GM23248 (cell line): ENCODE results near the gene PKD2. TPM values are rescaled to one million over a fixed set of nuclear protein-coding genes. Genes with fewer than 3 reads are reported as not detected.

Experiments
- DNase-seq: peaks from one replicate; pipeline ENCODE4 v3.0.0-alpha.2; 2015
- H2AFZ ChIP-seq: fragments of 200-600 bp; sonication (generic); 2 replicates; pipeline ENCODE4 v1.6.1; 2016; ENCODE audit warnings: antibody characterized with exemption
- H3F3A ChIP-seq: fragments of 200-600 bp; sonication (generic); 2 replicates; pipeline ENCODE4 v1.6.1; 2016; ENCODE audit warnings: mild to moderate bottlenecking, antibody characterized with exemption, mixed run types; ENCODE audit not compliant: insufficient read depth
- H3K27ac ChIP-seq: fragments of 200-600 bp; sonication (generic); 2 replicates; pipeline ENCODE4 v1.5.1; 2016; ENCODE audit warnings: mild to moderate bottlenecking
- H3K27me3 ChIP-seq: fragments of 200-600 bp; sonication (generic); replicated peaks from 2 replicates; pipeline ENCODE4 v1.6.1; 2016; ENCODE audit warnings: mild to moderate bottlenecking; ENCODE audit not compliant: insufficient read depth
- H3K36me3 ChIP-seq: fragments of 200-600 bp; sonication (generic); 2 replicates; pipeline ENCODE4 v1.6.1; 2016; ENCODE audit warnings: low read depth, mild to moderate bottlenecking
- H3K4me1 ChIP-seq: fragments of 200-600 bp; sonication (generic); 2 replicates; pipeline ENCODE4 v1.6.1; 2016; ENCODE audit warnings: mild to moderate bottlenecking; ENCODE audit not compliant: insufficient read depth
- H3K4me2 ChIP-seq: fragments of 200-600 bp; sonication (generic); one replicate; pipeline ENCODE4 v1.6.1; 2016; ENCODE audit warnings: mild to moderate bottlenecking; ENCODE audit not compliant: unreplicated experiment
- H3K4me3 ChIP-seq: fragments of 200-600 bp; sonication (generic); 2 replicates; pipeline ENCODE4 v1.5.1; 2016; ENCODE audit warnings: mild to moderate bottlenecking
- H3K79me2 ChIP-seq: fragments of 200-600 bp; sonication (generic); 2 replicates; pipeline ENCODE4 v1.6.1; 2016; ENCODE audit warnings: mild to moderate bottlenecking; ENCODE audit not compliant: insufficient read depth
- H3K9ac ChIP-seq: fragments of 200-600 bp; sonication (generic); 2 replicates; pipeline ENCODE4 v1.6.1; 2016; ENCODE audit warnings: mild to moderate bottlenecking
- H3K9me2 ChIP-seq: fragments of 200-600 bp; sonication (generic); 2 replicates; pipeline ENCODE4 v1.6.1; 2016; ENCODE audit warnings: mixed run types, mild to moderate bottlenecking, moderate library complexity; ENCODE audit not compliant: insufficient read depth
- H3K9me3 ChIP-seq: fragments of 200-600 bp; sonication (generic); one replicate; pipeline ENCODE4 v1.6.1; 2017; ENCODE audit warnings: low read depth
- H4K20me1 ChIP-seq: fragments of 200-600 bp; sonication (generic); 2 replicates; pipeline ENCODE4 v1.6.0; 2016; ENCODE audit not compliant: insufficient read depth
- EZH2 ChIP-seq: fragments of 200-600 bp; sonication (generic); IDR thresholded peaks from 2 replicates; pipeline ENCODE4 v1.6.1; 2018; ENCODE audit warnings: antibody characterized with exemption, mild to moderate bottlenecking; ENCODE audit not compliant: insufficient read depth, poor library complexity, severe bottlenecking
- EZH2phosphoT487 ChIP-seq: fragments of 200-600 bp; sonication (generic); IDR thresholded peaks from 2 replicates; pipeline ENCODE4 v1.6.1; 2018; ENCODE audit warnings: antibody characterized with exemption, moderate library complexity, mild to moderate bottlenecking, low read depth; ENCODE audit not compliant: insufficient read depth
- WGBS, 2 experiments: methylation state at CpG; one replicate each; pipeline ENCODE4 v1.1.6; 2015 to 2017; ENCODE audit warnings: low lambda C conversion rate in 2 of 2, low coverage in 1 of 2; ENCODE audit errors: missing lambda C conversion rate in 2 of 2; 5-methylcytosine and 5-hydroxymethylcytosine counted together
- in situ Hi-C: fragments of 300-500 bp; cut with MboI; formaldehyde crosslinking; loops from 2 replicates; pipeline ENCODE4 v1.15.0; 2020
- polyA plus RNA-seq: library from polyadenylated mRNA; unstranded; fragments of >200 nt; fragmentation: Nextera tagmentation; extraction: Ambion mirVana; gene quantifications from 2 replicates; pipeline ENCODE4 v1.2.1, GENCODE V29; 2016
- total RNA-seq: library from RNA; depleted of rRNA; stranded (reverse); fragments of >200 nt; shearing (Covaris generic); gene quantifications from 2 replicates; pipeline ENCODE4 v1.2.3, GENCODE V29; 2014

The PKD2 gene
- total and polyA plus RNA-seq, 2 experiments from 2014 or later = 35.0 to 125 TPM

- no peak for DNase-seq
- 87 to 94% methylated on average over 3 of the region's 3 CpGs for WGBS, 2 experiments
- Histone ChIP-seq H3K9me3 (no peaks in the 10 kb centered on the region), H3K4me3 (no peak overlapping the region), H4K20me1 (no peaks in the 10 kb centered on the region), H3K79me2 (no peaks in the 10 kb centered on the region), H3F3A (no peaks in the 10 kb centered on the region), H3K4me1 (no peaks in the 10 kb centered on the region), H3K4me2 (no peak overlapping the region), H3K9me2 (no peaks in the 10 kb centered on the region), H3K27me3 (no peaks in the 10 kb centered on the region; the same call in 1 of the 2 replicates), H2AFZ (no peak overlapping the region), H3K36me3 (no peaks in the 10 kb centered on the region), H3K27ac (no peak overlapping the region), H3K9ac (no peak overlapping the region)
- in situ Hi-C loops = no loop called here
- TF ChIP-seq EZH2phosphoT487 (no peak), EZH2 (no peak)
Observed at GRCh38 chr4:88091378-88091777, 83.9 kb downstream of the PKD2 start.

- Histone ChIP-seq H3K27me3 (no peaks in the 10 kb centered on the region; the same call in 1 of the 2 replicates), H3F3A (no peaks in the 10 kb centered on the region), H3K79me2 (no peaks in the 10 kb centered on the region), H3K27ac (no peak overlapping the region), H3K36me3 (no peaks in the 10 kb centered on the region), H3K9me2 (no peaks in the 10 kb centered on the region), H4K20me1 (no peaks in the 10 kb centered on the region), H3K9me3 (no peaks in the 10 kb centered on the region), H3K4me1 (no peaks in the 10 kb centered on the region), H2AFZ (no peak overlapping the region), H3K9ac (no peak overlapping the region), H3K4me2 (no peak overlapping the region), H3K4me3 (no peak overlapping the region)
- no peak for DNase-seq
- in situ Hi-C loops = no loop called here
- TF ChIP-seq EZH2 = no peak
- TF ChIP-seq EZH2phosphoT487 = no peak
- 63 to 68% methylated on average over 5 of the region's 5 CpGs for WGBS, 2 experiments
Observed at GRCh38 chr4:88093874-88094273, 86.4 kb downstream of the PKD2 start.

DNA sequence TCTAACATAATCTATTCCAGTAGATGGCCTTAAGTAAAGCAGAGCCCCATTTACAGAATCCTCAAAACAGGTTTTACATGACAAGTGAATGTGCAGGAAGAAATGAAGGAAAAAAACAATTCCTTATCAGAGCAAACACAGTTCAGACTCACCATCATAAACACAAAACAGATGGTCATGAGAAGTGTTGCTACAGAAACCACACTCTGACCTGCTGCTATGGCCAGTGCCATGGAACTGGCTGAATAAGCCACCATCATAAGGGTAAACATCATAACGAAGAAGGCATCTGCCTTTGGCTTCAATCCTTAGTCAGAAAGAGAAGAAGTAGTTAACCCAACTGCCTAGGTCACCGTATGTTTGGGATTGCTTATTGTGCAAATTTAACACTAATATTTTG lies 89.9 kb downstream of the PKD2 start:
- H2AFZ ChIP-seq = no peak overlapping the region
- no peaks in the 10 kb centered on the region for H3K79me2 ChIP-seq
- in situ Hi-C loops = no loop called here
- H3K27ac ChIP-seq = no peak overlapping the region
- no peak overlapping the region for H3K9ac ChIP-seq
- H3K9me3 ChIP-seq = no peaks in the 10 kb centered on the region
- DNase-seq = peak; percentile 40
- H3K9me2 ChIP-seq = no peaks in the 10 kb centered on the region
- H3K4me1 ChIP-seq = no peaks in the 10 kb centered on the region
- no peaks in the 10 kb centered on the region for H3K36me3 ChIP-seq
- no peak overlapping the region for H3K4me2 ChIP-seq
- H3K27me3 ChIP-seq = no peaks in the 10 kb centered on the region; the same call in 1 of the 2 replicates
- 34 to 53% methylated on average over 2 of the region's 2 CpGs for WGBS, 2 experiments
- H3F3A ChIP-seq = no peaks in the 10 kb centered on the region
- H3K4me3 ChIP-seq = no peak overlapping the region
- TF ChIP-seq EZH2phosphoT487 = no peak
- no peak for TF ChIP-seq EZH2
- no peaks in the 10 kb centered on the region for H4K20me1 ChIP-seq

GRCh38 chr4:88097781-88098180 lies 90.3 kb downstream of the PKD2 start:
- H3K27me3 ChIP-seq = no peaks in the 10 kb centered on the region; the same call in 1 of the 2 replicates
- no peak overlapping the region for H3K4me3 ChIP-seq
- no peaks in the 10 kb centered on the region for H3K9me2 ChIP-seq
- H3K9ac ChIP-seq = no peak overlapping the region
- H3K79me2 ChIP-seq = no peaks in the 10 kb centered on the region
- in situ Hi-C loops = no loop called here
- no peaks in the 10 kb centered on the region for H3K36me3 ChIP-seq
- H4K20me1 ChIP-seq = no peaks in the 10 kb centered on the region
- WGBS, 2 experiments = 38% methylated on average over 3 of the region's 3 CpGs
- H3K27ac ChIP-seq = no peak overlapping the region
- no peak overlapping the region for H2AFZ ChIP-seq
- no peaks in the 10 kb centered on the region for H3K4me1 ChIP-seq
- TF ChIP-seq EZH2 (no peak), EZH2phosphoT487 (no peak)
- H3F3A ChIP-seq = no peaks in the 10 kb centered on the region
- no peaks in the 10 kb centered on the region for H3K9me3 ChIP-seq
- no peak overlapping the region for H3K4me2 ChIP-seq
- no peak for DNase-seq

GRCh38 chr4:88098993-88099752 lies 91.7 kb downstream of the PKD2 start:
- Histone ChIP-seq H3K27ac (no peak overlapping the region), H3K9me2 (no peaks in the 10 kb centered on the region), H3K9ac (no peak overlapping the region), H3K79me2 (no peaks in the 10 kb centered on the region), H3K36me3 (no peaks in the 10 kb centered on the region), H2AFZ (no peak overlapping the region), H3K4me3 (no peak overlapping the region), H3K4me1 (no peaks in the 10 kb centered on the region), H3K4me2 (no peak overlapping the region), H3K27me3 (no peaks in the 10 kb centered on the region; the same call in 1 of the 2 replicates), H3F3A (no peaks in the 10 kb centered on the region), H4K20me1 (no peaks in the 10 kb centered on the region), H3K9me3 (no peaks in the 10 kb centered on the region)
- 89 to 96% methylated on average over 4 of the region's 4 CpGs for WGBS, 2 experiments
- in situ Hi-C loops = no loop called here
- DNase-seq = no peak
- TF ChIP-seq EZH2phosphoT487 (no peak), EZH2 (no peak)
